ENCODE results near the gene RABEP2.

GRCh38 chr16:28875134-28876018 is 49.7 kb downstream of the RABEP2 start:
- no peak for TF ChIP-seq CTCF (conservative IDR thresholded peaks at IDR 0.05; ENCODE audit: low read depth, low read length)
- no peak for TF ChIP-seq EZH2 (IDR thresholded peaks at IDR 0.05; ENCODE audit: borderline replicate concordance, low read depth, low read length, poor library complexity, severe bottlenecking)
